ENCODE data around the gene OSBPL5. TPM values are rescaled to one million over a fixed set of nuclear protein-coding genes. Genes with fewer than 3 reads are reported as not detected.
"Not testable (repeated sequence)": the region's sequence is repeated elsewhere in the genome, so short reads cannot be mapped to it uniquely, and the experiment has no call there.

The OSBPL5 gene
- polyA plus RNA-seq, 4 donors: 17.9 to 26.8 (median 21.5) TPM

- no peak for DNase-seq (ENCODE audit: low read depth in 4 of 4, low spot score in 3 of 4)
These were observed 37.3 kb downstream of the OSBPL5 start for GRCh38 chr11:3127706-3128355.

GRCh38 chr11:3126901-3127691 is 38.0 kb downstream of the OSBPL5 start:
- no peak for DNase-seq (ENCODE audit: low read depth in 4 of 4, low spot score in 3 of 4)

GRCh38 chr11:3126207-3126865 is 38.8 kb downstream of the OSBPL5 start:
- no peak for DNase-seq (ENCODE audit: low read depth in 4 of 4, low spot score in 3 of 4)

- no peak for DNase-seq (ENCODE audit: low read depth in 4 of 4, low spot score in 3 of 4)
These were observed 40.3 kb downstream of the OSBPL5 start for GRCh38 chr11:3124821-3125220.

GRCh38 chr11:3123761-3124733 is 41.1 kb downstream of the OSBPL5 start:
- no peak for DNase-seq (ENCODE audit: low read depth in 4 of 4, low spot score in 3 of 4)

- DNase-seq (ENCODE audit: low read depth in 4 of 4, low spot score in 3 of 4): no peak
These were observed 41.8 kb downstream of the OSBPL5 start for GRCh38 chr11:3123305-3123704.

GRCh38 chr11:3122775-3123201 is 42.3 kb downstream of the OSBPL5 start:
- no peak for DNase-seq (ENCODE audit: low read depth in 4 of 4, low spot score in 3 of 4)

- no peak for DNase-seq (ENCODE audit: low read depth in 4 of 4, low spot score in 3 of 4)
These were observed 43.0 kb downstream of the OSBPL5 start for GRCh38 chr11:3121931-3122774.

- DNase-seq (ENCODE audit: low read depth in 4 of 4, low spot score in 3 of 4): no peak
These were observed 43.7 kb downstream of the OSBPL5 start for GRCh38 chr11:3121416-3121815.

- no peak for DNase-seq (ENCODE audit: low read depth in 4 of 4, low spot score in 3 of 4)
These were observed 44.9 kb downstream of the OSBPL5 start for GRCh38 chr11:3120071-3120792.

- DNase-seq (ENCODE audit: low read depth in 4 of 4, low spot score in 3 of 4): no peak
These were observed 45.8 kb downstream of the OSBPL5 start for GRCh38 chr11:3119141-3119821.

GRCh38 chr11:3115321-3115720 is 49.8 kb downstream of the OSBPL5 start:
- DNase-seq (ENCODE audit: low read depth in 4 of 4, low spot score in 3 of 4): no peak

GRCh38 chr11:3113661-3114060 is 51.4 kb downstream of the OSBPL5 start:
- DNase-seq (ENCODE audit: low read depth in 4 of 4, low spot score in 3 of 4): not testable (repeated sequence)

GRCh38 chr11:3111919-3112690 is 53.0 kb downstream of the OSBPL5 start:
- no peak for DNase-seq (ENCODE audit: low read depth in 4 of 4, low spot score in 3 of 4)

GRCh38 chr11:3111466-3111865 is 53.6 kb downstream of the OSBPL5 start:
- DNase-seq (ENCODE audit: low read depth in 4 of 4, low spot score in 3 of 4): no peak

GRCh38 chr11:3109921-3110706 is 55.0 kb downstream of the OSBPL5 start:
- DNase-seq (ENCODE audit: low read depth in 4 of 4, low spot score in 3 of 4): no peak

- no peak for DNase-seq (ENCODE audit: low read depth in 4 of 4, low spot score in 3 of 4)
These were observed 55.7 kb downstream of the OSBPL5 start for GRCh38 chr11:3109434-3109833.
